Cardiac fibroblast (primary cell): Measurements from ENCODE around the gene EMC10.
A peak's percentile ranks its signal among the peaks of the same experiment; 100 is the strongest.

Source experiments
- DNase-seq, 2 donors: peaks; one replicate each; pipeline versions ENCODE4 v3.0.0 to v3.0.0-alpha.2; 2010; ENCODE audit warnings: low read depth in 2 of 2
- H3K4me3 ChIP-seq, 2 donors: replicated peaks in 1 of 2; 1 replicate in 1 of 2; 2 replicates in 1 of 2; pipeline ENCODE4 v1.5.1; 2011; ENCODE audit warnings: low read depth in 2 of 2, low read length in 2 of 2, mild to moderate bottlenecking in 2 of 2, moderate library complexity in 1 of 2
- CTCF ChIP-seq: IDR thresholded peaks from one replicate; pipeline ENCODE4 v1.5.1; 2011; ENCODE audit warnings: low read depth, mild to moderate bottlenecking, low read length, inconsistent platforms

Gene EMC10

GRCh38 chr19:50535672-50536187 lies 59.4 kb downstream of the EMC10 start:
- TF ChIP-seq CTCF: no peak
- H3K4me3 ChIP-seq: no peak overlapping the region
- no peak for DNase-seq

DNA sequence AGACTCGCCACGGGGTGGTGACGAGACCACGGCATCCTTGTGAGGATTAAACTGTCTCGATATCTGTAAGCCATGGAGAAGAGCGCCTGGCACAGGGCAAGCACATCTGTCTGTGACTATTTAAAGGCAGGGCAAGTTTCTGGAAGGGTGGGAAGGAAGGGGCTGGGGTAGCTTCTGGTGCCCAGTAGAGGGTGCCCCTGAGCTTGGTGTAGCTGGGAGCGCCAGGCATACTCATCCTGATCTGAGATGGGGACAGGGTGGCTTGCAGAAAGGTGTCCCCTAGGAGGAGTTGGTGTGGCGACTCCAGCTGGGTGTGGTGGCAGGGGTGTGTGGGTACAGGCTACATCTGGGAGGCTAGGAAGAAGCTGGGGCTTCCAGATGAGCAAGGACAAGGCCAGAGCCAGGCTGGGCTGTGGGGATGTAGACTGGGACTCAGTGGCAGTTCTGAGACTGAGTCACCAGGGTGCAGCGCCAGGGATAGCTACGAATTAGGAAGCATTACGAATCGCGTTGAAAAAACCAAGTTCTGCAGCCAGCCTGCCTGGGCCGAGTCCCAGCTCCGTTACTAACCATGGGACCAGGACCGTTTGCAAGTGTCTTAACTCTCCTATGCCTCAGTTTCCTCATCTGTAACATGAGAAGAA lies 60.5 kb downstream of the EMC10 start:
- TF ChIP-seq CTCF: no peak
- H3K4me3 ChIP-seq: no peak overlapping the region
- DNase-seq: no peak

DNA sequence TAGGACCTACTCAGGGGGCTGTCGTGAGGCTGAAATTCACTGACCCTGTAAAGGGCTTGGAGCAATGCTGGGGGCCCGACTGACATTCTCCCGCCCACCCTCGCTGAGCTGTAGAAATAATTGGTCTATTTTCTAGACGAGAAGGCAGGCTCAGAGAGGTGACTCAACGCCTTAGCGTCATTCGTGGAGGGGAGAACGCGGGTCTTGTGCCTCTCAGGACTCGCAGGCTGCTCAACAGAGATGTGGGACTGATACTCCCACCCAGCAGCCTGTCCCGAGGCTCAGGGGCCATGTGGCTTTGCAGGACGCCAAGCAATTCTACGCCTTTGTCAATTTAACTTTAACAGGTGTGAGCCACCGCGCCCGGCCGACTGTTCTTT lies 61.0 kb downstream of the EMC10 start:
- no peak for TF ChIP-seq CTCF
- no peak overlapping the region for H3K4me3 ChIP-seq
- DNase-seq: no peak

- peak; percentile 82 for TF ChIP-seq CTCF
- H3K4me3 ChIP-seq: no peak overlapping the region
- DNase-seq: peak; percentile 84 to 85
Observed at GRCh38 chr19:50537769-50538230, 61.5 kb downstream of the EMC10 start.
